Activated CD8-positive, alpha-beta T cell treated with anti-CD3 and anti-CD28 coated beads for 36 hours (primary cell): ENCODE measurements around the gene SIM1. TPM values are rescaled to one million over a fixed set of nuclear protein-coding genes. Genes with fewer than 3 reads are reported as not detected.

Source experiments
- ATAC-seq: fragments of 200-7000 bp; cut with Tn5 transposase; one replicate; pipeline ENCODE4 v1.10.0; 2021; ENCODE audit warnings: mild to moderate bottlenecking, moderate library complexity
- CTCF ChIA-PET: fragments of 350-600 bp; sonication (Branson Sonifier 250); formaldehyde crosslinking; loops from one replicate; lab custom pipeline; 2021; ENCODE audit warnings: antibody characterized with exemption; lab: Charles Lee
- POLR2A ChIA-PET: fragments of 350-600 bp; sonication (Branson Sonifier 250); formaldehyde crosslinking; loops from one replicate; lab custom pipeline; 2021; ENCODE audit warnings: antibody characterized with exemption; lab: Charles Lee
- DNase-seq: peaks from one replicate; pipeline ENCODE4 v3.0.0-alpha.2; 2020
- H3K27ac Mint-ChIP-seq: one replicate; pipeline ENCODE4 v1.8.0; 2021; ENCODE audit warnings: mild to moderate bottlenecking, mixed read lengths
- H3K27me3 Mint-ChIP-seq: one replicate; pipeline ENCODE4 v1.8.0; 2021; ENCODE audit warnings: mixed read lengths
- H3K36me3 Mint-ChIP-seq: one replicate; pipeline ENCODE4 v1.8.0; 2021; ENCODE audit warnings: low read depth, mixed read lengths
- H3K4me1 Mint-ChIP-seq: one replicate; pipeline ENCODE4 v1.8.0; 2021; ENCODE audit warnings: low read depth, mixed read lengths
- H3K4me3 Mint-ChIP-seq: one replicate; pipeline ENCODE4 v1.8.0; 2021; ENCODE audit warnings: mild to moderate bottlenecking, moderate library complexity, mixed read lengths
- H3K9me3 Mint-ChIP-seq: one replicate; pipeline ENCODE4 v1.8.0; 2021; ENCODE audit warnings: mixed read lengths
- intact Hi-C: fragments of 100-400 bp; cut with micrococcal nuclease; formaldehyde crosslinking; loops from one replicate; pipeline ENCODE4 v1.10.0; 2022
- total RNA-seq, 2 experiments: library from RNA; stranded (reverse); gene quantifications; one replicate each; pipeline ENCODE4 v1.2.3, GENCODE V29; 2021
- TF ChIP-seq, protein P1 (sequence below): fragments of 200-600 bp; IDR thresholded peaks from one replicate; pipeline ENCODE4 v1.8.0; 2022; ENCODE audit warnings: antibody characterized with exemption, mild to moderate bottlenecking

SIM1 gene
- total RNA-seq, 2 experiments from 2014 or later: not detected

DNA sequence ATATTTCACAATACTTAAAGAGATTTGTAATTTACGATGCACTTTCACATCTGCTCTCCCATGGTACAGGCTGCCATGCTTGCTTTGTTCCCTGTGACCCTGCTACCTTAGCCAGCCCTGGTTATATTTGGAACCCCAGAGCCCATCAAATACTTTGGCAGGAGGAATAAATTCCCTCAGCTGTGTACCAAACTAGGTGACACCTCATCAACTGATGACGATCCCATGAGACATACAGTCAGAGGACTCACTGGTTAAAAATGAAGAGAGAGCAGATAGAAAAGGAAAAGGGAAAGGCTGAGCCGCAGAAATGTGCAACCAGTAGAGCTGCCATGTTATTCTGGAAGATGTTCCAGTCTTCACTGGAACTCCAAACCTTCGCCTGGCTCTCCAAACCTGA is 120.0 kb downstream of the SIM1 start:
- Mint-ChIP-seq H3K27ac (no peak overlapping the region), H3K27me3 (no peaks in the 10 kb centered on the region), H3K36me3 (no peaks in the 10 kb centered on the region), H3K9me3 (no peaks in the 10 kb centered on the region), H3K4me3 (no peak overlapping the region), H3K4me1 (peaks cover 1% of the 10 kb centered on the region)
- TF ChIP-seq, protein P1, sequence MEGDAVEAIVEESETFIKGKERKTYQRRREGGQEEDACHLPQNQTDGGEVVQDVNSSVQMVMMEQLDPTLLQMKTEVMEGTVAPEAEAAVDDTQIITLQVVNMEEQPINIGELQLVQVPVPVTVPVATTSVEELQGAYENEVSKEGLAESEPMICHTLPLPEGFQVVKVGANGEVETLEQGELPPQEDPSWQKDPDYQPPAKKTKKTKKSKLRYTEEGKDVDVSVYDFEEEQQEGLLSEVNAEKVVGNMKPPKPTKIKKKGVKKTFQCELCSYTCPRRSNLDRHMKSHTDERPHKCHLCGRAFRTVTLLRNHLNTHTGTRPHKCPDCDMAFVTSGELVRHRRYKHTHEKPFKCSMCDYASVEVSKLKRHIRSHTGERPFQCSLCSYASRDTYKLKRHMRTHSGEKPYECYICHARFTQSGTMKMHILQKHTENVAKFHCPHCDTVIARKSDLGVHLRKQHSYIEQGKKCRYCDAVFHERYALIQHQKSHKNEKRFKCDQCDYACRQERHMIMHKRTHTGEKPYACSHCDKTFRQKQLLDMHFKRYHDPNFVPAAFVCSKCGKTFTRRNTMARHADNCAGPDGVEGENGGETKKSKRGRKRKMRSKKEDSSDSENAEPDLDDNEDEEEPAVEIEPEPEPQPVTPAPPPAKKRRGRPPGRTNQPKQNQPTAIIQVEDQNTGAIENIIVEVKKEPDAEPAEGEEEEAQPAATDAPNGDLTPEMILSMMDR: no peak
- POLR2A ChIA-PET: no interaction called here
- DNase-seq (no peak), ATAC-seq (no peak)
- intact Hi-C loops: no loop called here
- CTCF ChIA-PET: no interaction called here

DNA sequence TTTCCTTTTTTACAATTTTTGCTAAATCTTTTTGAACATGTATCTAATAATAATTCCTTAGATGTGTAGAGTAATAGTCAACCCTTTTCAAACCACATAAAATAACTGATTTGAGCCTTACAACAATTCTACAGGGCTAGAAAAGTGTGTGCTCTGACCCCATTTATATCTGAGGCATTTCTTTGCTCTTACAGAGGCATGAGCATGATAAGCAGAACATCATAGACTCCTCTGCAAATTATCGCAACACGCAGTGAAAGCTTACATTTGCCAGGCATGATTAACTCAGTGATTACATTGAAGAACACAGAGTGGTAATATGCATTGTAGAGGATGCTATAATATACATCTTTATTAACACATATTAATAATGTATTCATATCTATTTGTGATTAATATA is 120.4 kb downstream of the SIM1 start:
- ATAC-seq: no peak
- TF ChIP-seq, protein P1: no peak
- intact Hi-C loops: no loop called here
- DNase-seq: no peak
- no peak overlapping the region for H3K4me3 Mint-ChIP-seq
- H3K36me3 Mint-ChIP-seq: no peaks in the 10 kb centered on the region
- H3K27me3 Mint-ChIP-seq: no peaks in the 10 kb centered on the region
- no peaks in the 10 kb centered on the region for H3K9me3 Mint-ChIP-seq
- H3K4me1 Mint-ChIP-seq: peaks cover 1% of the 10 kb centered on the region
- ChIA-PET CTCF (no interaction called here), POLR2A (no interaction called here)
- H3K27ac Mint-ChIP-seq: no peak overlapping the region

DNA sequence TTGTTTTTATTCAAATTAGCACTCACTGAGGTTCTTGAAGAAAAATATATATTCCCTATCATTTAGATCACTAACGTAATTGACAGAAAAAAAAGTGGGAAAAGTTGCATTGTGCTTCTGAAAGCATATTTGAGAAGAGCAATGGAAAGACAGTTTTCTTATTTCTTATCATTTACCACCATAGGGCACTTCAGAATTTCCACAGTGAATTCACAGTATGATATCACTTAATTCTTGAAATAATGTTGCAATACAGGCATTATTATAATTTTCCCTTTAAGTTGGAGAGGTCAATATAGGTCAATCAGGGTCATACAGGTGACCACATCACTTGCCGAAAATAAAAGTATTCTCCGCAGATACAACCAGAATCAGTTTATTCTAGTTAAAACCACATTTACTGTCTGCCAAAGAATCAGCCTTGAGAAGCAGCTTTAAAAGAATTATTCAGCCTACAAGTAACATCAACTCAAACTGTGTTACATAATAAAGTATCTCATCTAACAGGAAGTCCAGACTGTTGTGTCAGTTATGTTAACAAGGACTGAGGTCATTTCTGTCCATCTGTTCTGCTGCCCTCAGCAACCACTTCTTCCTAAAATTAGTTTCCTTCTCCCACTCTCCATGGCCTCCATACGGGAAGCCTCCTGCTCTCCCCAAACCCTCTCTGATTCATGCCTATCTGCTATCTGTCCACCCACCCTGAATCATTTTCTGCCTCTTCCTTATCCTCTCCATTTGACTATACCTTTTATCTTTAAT is 121.2 kb downstream of the SIM1 start:
- no peak for ATAC-seq
- no peaks in the 10 kb centered on the region for H3K9me3 Mint-ChIP-seq
- POLR2A ChIA-PET: no interaction called here
- H3K4me3 Mint-ChIP-seq: no peak overlapping the region
- H3K27ac Mint-ChIP-seq: no peak overlapping the region
- H3K27me3 Mint-ChIP-seq: no peaks in the 10 kb centered on the region
- CTCF ChIA-PET: no interaction called here
- peaks cover 1% of the 10 kb centered on the region for H3K4me1 Mint-ChIP-seq
- DNase-seq: no peak
- TF ChIP-seq, protein P1: no peak
- no peaks in the 10 kb centered on the region for H3K36me3 Mint-ChIP-seq
- intact Hi-C loops: no loop called here

DNA sequence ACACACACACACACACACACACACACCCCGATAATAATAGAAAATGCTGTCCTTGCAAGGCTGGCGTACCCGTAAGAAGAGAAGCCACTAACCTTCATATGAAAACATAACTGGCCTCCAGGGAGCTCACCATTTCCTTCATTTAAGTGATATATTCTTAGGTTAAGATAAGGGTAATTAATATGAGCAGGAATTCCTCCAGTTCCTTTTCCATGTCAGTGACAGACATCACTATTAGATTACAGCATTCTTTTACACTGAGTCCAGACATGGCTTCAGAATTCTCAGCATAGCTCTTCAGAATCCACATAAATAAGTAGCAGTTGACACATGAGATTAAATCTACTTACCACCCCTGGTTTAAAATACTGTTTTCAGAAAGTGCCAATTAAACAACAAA is 121.9 kb downstream of the SIM1 start:
- TF ChIP-seq, protein P1: no peak
- ChIA-PET POLR2A (no interaction called here), CTCF (no interaction called here)
- H3K4me3 Mint-ChIP-seq: no peak overlapping the region
- H3K27ac Mint-ChIP-seq: no peak overlapping the region
- no peak for ATAC-seq
- no peaks in the 10 kb centered on the region for H3K27me3 Mint-ChIP-seq
- H3K36me3 Mint-ChIP-seq: no peaks in the 10 kb centered on the region
- no peak for DNase-seq
- intact Hi-C loops: no loop called here
- peaks cover under 1% of the 10 kb centered on the region for H3K4me1 Mint-ChIP-seq
- no peaks in the 10 kb centered on the region for H3K9me3 Mint-ChIP-seq

DNA sequence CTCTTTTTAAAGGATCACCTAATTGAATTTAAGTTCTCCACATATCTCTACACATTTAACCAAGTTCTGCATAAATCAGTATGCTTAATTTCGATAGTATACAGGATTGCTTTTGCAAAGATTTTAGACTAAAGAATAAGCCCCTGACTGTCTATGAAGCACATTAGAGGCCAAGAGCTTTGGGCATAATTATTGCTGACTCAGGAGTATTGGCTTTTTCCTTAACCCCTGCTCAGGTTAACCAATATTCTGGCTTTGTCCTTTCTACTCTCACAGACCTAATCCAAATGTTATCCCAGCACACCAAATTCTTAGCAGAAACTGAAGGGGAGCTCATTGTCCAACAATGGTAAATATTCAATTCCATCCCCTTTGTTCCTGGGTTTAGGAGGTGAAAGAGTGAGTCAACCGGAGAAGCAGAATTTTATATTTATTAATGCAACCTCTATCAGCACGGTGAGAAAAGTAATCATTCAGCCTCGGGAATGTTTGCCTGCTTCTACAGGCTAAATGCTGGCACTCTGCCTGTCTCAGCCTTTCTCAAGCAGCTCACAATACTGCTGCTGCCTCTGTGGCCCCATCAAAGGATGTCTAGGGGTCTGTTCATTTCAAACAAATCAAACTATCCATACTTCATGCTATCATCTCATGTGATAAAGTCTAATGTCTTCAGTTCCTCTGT is 125.0 kb downstream of the SIM1 start:
- TF ChIP-seq, protein P1: no peak
- no peak for DNase-seq
- no peak for ATAC-seq
- intact Hi-C loops: no loop called here
- CTCF ChIA-PET: no interaction called here
- no peaks in the 10 kb centered on the region for H3K27me3 Mint-ChIP-seq
- POLR2A ChIA-PET: no interaction called here
- no peaks in the 10 kb centered on the region for H3K36me3 Mint-ChIP-seq
- no peaks in the 10 kb centered on the region for H3K9me3 Mint-ChIP-seq
- no peaks in the 10 kb centered on the region for H3K4me1 Mint-ChIP-seq
- no peak overlapping the region for H3K4me3 Mint-ChIP-seq
- no peak overlapping the region for H3K27ac Mint-ChIP-seq
